ENCODE measurements around the gene CST3.

DNA sequence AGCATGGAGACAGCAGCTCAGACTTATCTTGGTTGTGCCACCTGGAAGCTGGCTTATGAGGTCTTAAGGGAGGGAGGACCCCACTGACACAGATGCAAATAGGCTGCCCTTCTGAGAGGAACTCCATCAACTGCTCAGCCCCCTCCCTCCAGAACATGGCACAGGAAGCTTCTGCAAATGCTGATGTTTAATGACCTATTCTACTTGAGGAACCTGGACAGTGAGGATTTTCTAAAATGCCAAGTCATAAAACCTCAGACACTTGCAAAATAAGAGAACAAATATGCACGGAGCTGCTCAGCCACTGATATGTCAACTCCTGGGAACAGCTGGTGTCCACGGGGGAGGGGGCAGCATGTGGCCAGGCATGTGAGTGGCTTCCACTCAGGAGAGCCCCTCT lies 35.5 kb downstream of the CST3 start:
- TF ChIP-seq, protein P1, sequence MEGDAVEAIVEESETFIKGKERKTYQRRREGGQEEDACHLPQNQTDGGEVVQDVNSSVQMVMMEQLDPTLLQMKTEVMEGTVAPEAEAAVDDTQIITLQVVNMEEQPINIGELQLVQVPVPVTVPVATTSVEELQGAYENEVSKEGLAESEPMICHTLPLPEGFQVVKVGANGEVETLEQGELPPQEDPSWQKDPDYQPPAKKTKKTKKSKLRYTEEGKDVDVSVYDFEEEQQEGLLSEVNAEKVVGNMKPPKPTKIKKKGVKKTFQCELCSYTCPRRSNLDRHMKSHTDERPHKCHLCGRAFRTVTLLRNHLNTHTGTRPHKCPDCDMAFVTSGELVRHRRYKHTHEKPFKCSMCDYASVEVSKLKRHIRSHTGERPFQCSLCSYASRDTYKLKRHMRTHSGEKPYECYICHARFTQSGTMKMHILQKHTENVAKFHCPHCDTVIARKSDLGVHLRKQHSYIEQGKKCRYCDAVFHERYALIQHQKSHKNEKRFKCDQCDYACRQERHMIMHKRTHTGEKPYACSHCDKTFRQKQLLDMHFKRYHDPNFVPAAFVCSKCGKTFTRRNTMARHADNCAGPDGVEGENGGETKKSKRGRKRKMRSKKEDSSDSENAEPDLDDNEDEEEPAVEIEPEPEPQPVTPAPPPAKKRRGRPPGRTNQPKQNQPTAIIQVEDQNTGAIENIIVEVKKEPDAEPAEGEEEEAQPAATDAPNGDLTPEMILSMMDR (IDR thresholded peaks at IDR 0.05) = no peak
- no peak for TF ChIP-seq POLR2A (IDR thresholded peaks at IDR 0.05)
